Endothelial cell of umbilical vein (primary cell): ENCODE data around the gene SEMA4C.

Experiments
- CTCF ChIP-seq, 2 donors: IDR thresholded peaks; 1 replicate in 1 of 2; 2 replicates in 1 of 2; pipeline ENCODE4 v1.5.1; 2011; ENCODE audit warnings: low read length in 2 of 2, mild to moderate bottlenecking in 2 of 2, moderate library complexity in 2 of 2, control low read depth in 1 of 2, inconsistent platforms in 1 of 2, low read depth in 1 of 2; ENCODE audit not compliant: insufficient read depth in 1 of 2; ENCODE audit errors: extremely low read depth in 1 of 2
- EZH2 ChIP-seq: IDR thresholded peaks from 2 replicates; pipeline ENCODE4 v1.6.1; 2012; ENCODE audit warnings: borderline replicate concordance, low read depth, mild to moderate bottlenecking, moderate library complexity, low read length, inconsistent platforms; ENCODE audit not compliant: severe bottlenecking
- FOS ChIP-seq: IDR thresholded peaks from 2 replicates; pipeline ENCODE4 v1.6.1; 2011; ENCODE audit warnings: mild to moderate bottlenecking, low read length, moderate library complexity, borderline replicate concordance; ENCODE audit not compliant: insufficient read depth
- GATA2 ChIP-seq: IDR thresholded peaks from 2 replicates; pipeline ENCODE4 v1.7.0; 2011; ENCODE audit warnings: low read depth, mild to moderate bottlenecking, moderate library complexity, mixed read lengths, low read length; ENCODE audit not compliant: insufficient read length, insufficient read depth
- JUN ChIP-seq: IDR thresholded peaks from 2 replicates; pipeline ENCODE4 v1.6.1; 2011; ENCODE audit warnings: borderline replicate concordance, low read depth; ENCODE audit not compliant: insufficient read length, insufficient read depth
- MAX ChIP-seq: IDR thresholded peaks from 2 replicates; pipeline ENCODE4 v1.6.1; 2011; ENCODE audit not compliant: insufficient read depth, insufficient read length
- MYC ChIP-seq: IDR thresholded peaks from one replicate; pipeline ENCODE4 v1.6.1; 2011; ENCODE audit warnings: mild to moderate bottlenecking, low read depth, low read length
- POLR2A ChIP-seq: IDR thresholded peaks from 2 replicates; pipeline ENCODE4 v1.6.1; 2012; ENCODE audit warnings: low read depth, mild to moderate bottlenecking, control low read depth, low read length
- POLR2AphosphoS5 ChIP-seq: IDR thresholded peaks from 2 replicates; pipeline ENCODE4 v1.6.1; 2012; ENCODE audit warnings: low read depth, mild to moderate bottlenecking, control low read depth, low read length, moderate library complexity; ENCODE audit not compliant: insufficient read depth

- TF ChIP-seq POLR2A (no peak), CTCF (IDR thresholded peaks at IDR 0.05; ENCODE audit: extremely low read depth in 1 of 2, insufficient read depth in 1 of 2, low read depth in 1 of 2, low read length in 2 of 2) (no peak), MAX (no peak), POLR2AphosphoS5 (no peak), EZH2 (no peak), GATA2 (no peak), JUN (no peak), MYC (no peak), FOS (no peak)
Observed at GRCh38 chr2:96837575-96837974, 32.3 kb downstream of the SEMA4C start.
